ENCODE data around the gene SMAD2. TPM values are rescaled to one million over a fixed set of nuclear protein-coding genes. Genes with fewer than 3 reads are reported as not detected.
"Not testable (repeated sequence)": the region's sequence is repeated elsewhere in the genome, so short reads cannot be mapped to it uniquely, and the experiment has no call there.

SMAD2 gene
- total and polyA plus RNA-seq, 4 donors, result 11.8 to 31.3 (median 22.8) TPM

- Histone ChIP-seq H3K36me3 (ENCODE audit: control insufficient read depth in 4 of 4, insufficient read depth in 3 of 4, low read depth in 1 of 4, low read length in 3 of 4) (peaks cover 0 to 10% (median 2%) of the 10 kb centered on the region in 4 donors), H3K9ac (ENCODE audit: low read depth in 1 of 2, low read length in 2 of 2) (no peak overlapping the region), H3K27ac (ENCODE audit: low read depth in 1 of 2, low read length in 2 of 2) (no peak overlapping the region), H3K9me3 (ENCODE audit: control insufficient read depth in 4 of 4, low read length in 3 of 4) (no peaks in the 10 kb centered on the region), H3K4me1 (ENCODE audit: control insufficient read depth in 4 of 4, insufficient read depth in 4 of 4, low read length in 3 of 4) (peaks cover 0 to 1% (median 0%) of the 10 kb centered on the region in 4 donors), H3K4me3 (ENCODE audit: low read depth in 1 of 3, low read length in 3 of 3) (no peak overlapping the region), H3K27me3 (ENCODE audit: control insufficient read depth in 4 of 4, insufficient read depth in 4 of 4, low read length in 3 of 4) (no peaks in the 10 kb centered on the region)
- WGBS, result 95% methylated on average over 3 of the region's 3 CpGs
- TF ChIP-seq SP1 (IDR thresholded peaks at IDR 0.05), result no peak
- TF ChIP-seq EGR1 (IDR thresholded peaks at IDR 0.05; ENCODE audit: low read depth in 2 of 2), result no peak
- TF ChIP-seq ATF3 (IDR thresholded peaks at IDR 0.05), result no peak
- TF ChIP-seq GABPA (IDR thresholded peaks at IDR 0.05 in 1 of 2, conservative IDR thresholded peaks at IDR 0.05 in 1 of 2), result no peak
- no peak for TF ChIP-seq RXRA (IDR thresholded peaks at IDR 0.05)
- no peak for TF ChIP-seq TAF1 (conservative IDR thresholded peaks at IDR 0.05)
- no peak for TF ChIP-seq JUND (IDR thresholded peaks at IDR 0.05)
- TF ChIP-seq CTCF (IDR thresholded peaks at IDR 0.05; ENCODE audit: low read depth, low read length, missing input control), result no peak
- no peak for TF ChIP-seq HNF4G (IDR thresholded peaks at IDR 0.05)
- no peak for TF ChIP-seq MAX (IDR thresholded peaks at IDR 0.05)
- no peak for TF ChIP-seq FOXA1 (IDR thresholded peaks at IDR 0.05)
- TF ChIP-seq REST (IDR thresholded peaks at IDR 0.05), result no peak
- TF ChIP-seq HNF4A (conservative IDR thresholded peaks at IDR 0.05), result no peak
- no peak for TF ChIP-seq RAD21 (IDR thresholded peaks at IDR 0.05)
- no peak for TF ChIP-seq ZBTB33 (IDR thresholded peaks at IDR 0.05)
- TF ChIP-seq FOXA2 (IDR thresholded peaks at IDR 0.05), result no peak
- no peak for TF ChIP-seq YY1 (IDR thresholded peaks at IDR 0.05)
- TF ChIP-seq NR2F2 (IDR thresholded peaks at IDR 0.05), result no peak
- no peak for DNase-seq (ENCODE audit: low spot score)
Measured at GRCh38 chr18:47829831-47830230, 100.6 kb downstream of the SMAD2 start.

GRCh38 chr18:47828031-47828430 is 102.4 kb downstream of the SMAD2 start:
- not testable (repeated sequence) for H3K27me3 ChIP-seq (ENCODE audit: control insufficient read depth in 4 of 4, insufficient read depth in 4 of 4, low read length in 3 of 4); H3K9ac ChIP-seq (ENCODE audit: low read depth in 1 of 2, low read length in 2 of 2); H3K9me3 ChIP-seq (ENCODE audit: control insufficient read depth in 4 of 4, low read length in 3 of 4); H3K4me3 ChIP-seq (ENCODE audit: low read depth in 1 of 3, low read length in 3 of 3); H3K27ac ChIP-seq (ENCODE audit: low read depth in 1 of 2, low read length in 2 of 2); H3K36me3 ChIP-seq (ENCODE audit: control insufficient read depth in 4 of 4, insufficient read depth in 3 of 4, low read depth in 1 of 4, low read length in 3 of 4); H3K4me1 ChIP-seq (ENCODE audit: control insufficient read depth in 4 of 4, insufficient read depth in 4 of 4, low read length in 3 of 4); DNase-seq (ENCODE audit: low spot score)
- 97% methylated on average over 34 of the region's 34 CpGs for WGBS

Measured in liver (tissue), 9 donors.